K562 (cell line): Measurements from ENCODE around the gene CREB3L1. TPM values are rescaled to one million over a fixed set of nuclear protein-coding genes. Genes with fewer than 3 reads are reported as not detected.
A peak's percentile ranks its signal among the peaks of the same experiment; 100 is the strongest.

ENCODE experiments used
- CEBPB ChIP-seq: fragments of 450-650 bp; IDR thresholded peaks from 2 replicates; pipeline ENCODE4 v1.6.1; 2016; ENCODE audit warnings: missing genetic modification characterization, missing compliant biosample characterization
- CEBPG ChIP-seq, 3 experiments: fragments of 200-800 bp in 1 of 3; sonication (Bioruptor generic) in 1 of 3; sonication (generic) in 1 of 3; formaldehyde crosslinking in 1 of 3; IDR thresholded peaks in 2 of 3; conservative IDR thresholded peaks in 1 of 3; 2 replicates each; pipeline versions ENCODE4 v1.6.1 to v1.8.0; 2016 to 2022; ENCODE audit warnings: missing compliant biosample characterization in 2 of 3, missing genetic modification characterization in 2 of 3, mild to moderate bottlenecking in 1 of 3, missing genetic modification reagents in 1 of 3
- CTCF ChIP-seq, 3 experiments: IDR thresholded peaks in 2 of 3; conservative IDR thresholded peaks in 1 of 3; 2 replicates each; pipeline ENCODE4 v1.5.1; 2011 to 2012; ENCODE audit warnings: low read length in 3 of 3, mild to moderate bottlenecking in 3 of 3, control low read depth in 2 of 3, improper control_type of control experiment in 1 of 3, inconsistent platforms in 1 of 3, low read depth in 1 of 3, mixed read lengths in 1 of 3, moderate library complexity in 1 of 3; ENCODE audit not compliant: insufficient read depth in 2 of 3
- ESRRA ChIP-seq: fragments of 450-650 bp; IDR thresholded peaks from 2 replicates; pipeline ENCODE4 v1.6.1; 2014; ENCODE audit warnings: low read depth, mild to moderate bottlenecking, moderate library complexity, borderline replicate concordance
- FOSL1 ChIP-seq: fragments of 200-800 bp; sonication (Bioruptor generic); conservative IDR thresholded peaks from 2 replicates; pipeline ENCODE4 v1.6.1; 2016; ENCODE audit warnings: missing genetic modification characterization, missing compliant biosample characterization
- HDGF ChIP-seq: fragments of 450-650 bp; IDR thresholded peaks from 2 replicates; pipeline ENCODE4 v1.6.1; 2016
- MEF2A ChIP-seq: IDR thresholded peaks from 2 replicates; pipeline ENCODE4 v1.6.1; 2011; ENCODE audit warnings: low read depth, mild to moderate bottlenecking, low read length, moderate library complexity; ENCODE audit not compliant: control insufficient read depth
- RAD21 ChIP-seq, 2 experiments: fragments of 250-450 bp in 1 of 2; fragments of 450-650 bp in 1 of 2; sonication (Bioruptor Pico) in 1 of 2; formaldehyde crosslinking in 1 of 2; IDR thresholded peaks in 1 of 2; conservative IDR thresholded peaks in 1 of 2; 2 replicates each; pipeline versions ENCODE4 v1.4.0 to v1.8.0; 2020 to 2022; ENCODE audit warnings: mild to moderate bottlenecking in 2 of 2, moderate library complexity in 1 of 2
- RCOR1 ChIP-seq, 2 experiments: IDR thresholded peaks; 2 replicates each; pipeline ENCODE4 v1.6.1; 2012; ENCODE audit warnings: low read depth in 2 of 2, low read length in 2 of 2, borderline replicate concordance in 1 of 2, improper control_type of control experiment in 1 of 2
- SMARCA4 ChIP-seq: fragments of 450-650 bp; IDR thresholded peaks from 2 replicates; pipeline ENCODE4 v1.6.1; 2016
- SPI1 ChIP-seq: IDR thresholded peaks from 2 replicates; pipeline ENCODE4 v1.6.1; 2011; ENCODE audit warnings: low read depth, low read length, control low read depth, borderline replicate concordance
- SUPT5H ChIP-seq: fragments of 450-650 bp; IDR thresholded peaks from 2 replicates; pipeline ENCODE4 v1.6.1; 2016
- TEAD1 ChIP-seq, 2 experiments: fragments of 450-650 bp in 1 of 2; sonication (generic) in 1 of 2; formaldehyde crosslinking; IDR thresholded peaks; 2 replicates each; pipeline versions ENCODE4 v1.4.0 to v1.8.0; 2020 to 2022; ENCODE audit warnings: mild to moderate bottlenecking in 2 of 2, missing genetic modification reagents in 1 of 2
- TRIM28 ChIP-seq: fragments of 450-650 bp; IDR thresholded peaks from 2 replicates; pipeline ENCODE4 v1.6.1; 2017
- ZFX ChIP-seq: sonication (generic); formaldehyde crosslinking; IDR thresholded peaks from 2 replicates; pipeline ENCODE4 v1.8.0; 2022; ENCODE audit warnings: mild to moderate bottlenecking, missing genetic modification reagents, moderate library complexity
- ZNF217 ChIP-seq: sonication (generic); formaldehyde crosslinking; IDR thresholded peaks from 2 replicates; pipeline ENCODE4 v1.8.0; 2022; ENCODE audit warnings: mild to moderate bottlenecking, missing genetic modification reagents
- ZNF316 ChIP-seq: fragments of 450-650 bp; IDR thresholded peaks from 2 replicates; pipeline ENCODE4 v1.6.1; 2016
- ZNF592 ChIP-seq: fragments of 450-650 bp; IDR thresholded peaks from 2 replicates; pipeline ENCODE4 v1.6.1; 2017; ENCODE audit warnings: antibody characterized with exemption, mild to moderate bottlenecking
- ZNF696 ChIP-seq: fragments of 250-450 bp; sonication (Bioruptor Pico); conservative IDR thresholded peaks from 2 replicates; pipeline ENCODE4 v1.4.0; 2020; ENCODE audit warnings: mild to moderate bottlenecking, moderate library complexity
- ZNF75A ChIP-seq: fragments of 450-650 bp; formaldehyde crosslinking; IDR thresholded peaks from 2 replicates; pipeline ENCODE4 v1.4.0; 2020; ENCODE audit warnings: mild to moderate bottlenecking
- ZNF830 ChIP-seq: fragments of 250-450 bp; sonication (Bioruptor Pico); IDR thresholded peaks from 2 replicates; pipeline ENCODE4 v1.5.0; 2021; ENCODE audit warnings: mild to moderate bottlenecking
- polyA plus RNA-seq, 8 experiments: library from polyadenylated mRNA; depleted of rRNA in 4 of 8; stranded (reverse) in 5 of 8; unstranded in 3 of 8; fragments of >200 nt; fragmentation: Nextera tagmentation in 2 of 8; fragmentation: Illumina TruSeq in 1 of 8; extraction: Ambion mirVana in 2 of 8; extraction: Trizol in 1 of 8; gene quantifications; 2 replicates each; pipeline versions ENCODE4 v1.2.1 to v1.2.3, GENCODE V29; 2011 to 2014; ENCODE audit warnings: inconsistent platforms in 1 of 8, missing spikeins in 1 of 8
- total RNA-seq, 7 experiments: library from RNA; depleted of rRNA in 6 of 7; stranded (reverse); fragments of >200 nt in 6 of 7; fragmentation: Illumina TruSeq in 2 of 7; extraction: Trizol in 2 of 7; gene quantifications; 2 replicates each; pipeline versions ENCODE4 v1.2.1 to v1.2.3, GENCODE V29; 2011 to 2021; ENCODE audit warnings: low replicate concordance in 1 of 7

The CREB3L1 gene
- total and polyA plus RNA-seq, 9 of the 15 experiments (the other 6 are each of a cell fraction or from before 2014, with no cell fraction given), result 1.2 to 27.6 (median 3.7) TPM

GRCh38 chr11:46235777-46236688, 41.4 kb upstream of the CREB3L1 start (continued):
- TF ChIP-seq ZNF592, result peak; percentile 51
- TF ChIP-seq RCOR1 (IDR thresholded peaks at IDR 0.05; ENCODE audit: borderline replicate concordance in 1 of 2, low read depth in 2 of 2, low read length in 2 of 2), result no peak
- no peak for TF ChIP-seq TEAD1 (CRISPR knock-in tag; IDR thresholded peaks at IDR 0.05)
- TF ChIP-seq ZFX (CRISPR knock-in tag), result no peak
- no peak for TF ChIP-seq MEF2A
- TF ChIP-seq ZNF217 (CRISPR knock-in tag), result no peak
- TF ChIP-seq CEBPG (CRISPR knock-in tag; IDR thresholded peaks at IDR 0.05), result no peak
- TF ChIP-seq CEBPG (tag; conservative IDR thresholded peaks at IDR 0.05 in 1 of 2, IDR thresholded peaks at IDR 0.05 in 1 of 2), result peak; percentile 74 to 88
- peak; percentile 10; the same call in 1 of the 2 replicates for TF ChIP-seq ZNF316
- TF ChIP-seq TRIM28, result peak; percentile 44; the same call in 1 of the 2 replicates
- 0 out of 2 replicates have a peak, but pooled peaks have one; percentile 38 for TF ChIP-seq ESRRA
- peak in 1 of 2 experiments; percentile 23; a peak in 2 of 4 replicates for TF ChIP-seq RAD21 (CRISPR knock-in tag; conservative IDR thresholded peaks at IDR 0.05 in 1 of 2, IDR thresholded peaks at IDR 0.05 in 1 of 2)
- TF ChIP-seq SPI1, result peak; percentile 51
- no peak for TF ChIP-seq FOSL1
- TF ChIP-seq ZNF830 (CRISPR knock-in tag), result no peak
- no peak for TF ChIP-seq HDGF
- peak in 2 of 3 experiments; percentile 14 to 36; a peak in 2 of 6 replicates for TF ChIP-seq CTCF (IDR thresholded peaks at IDR 0.05 in 2 of 3, conservative IDR thresholded peaks at IDR 0.05 in 1 of 3; ENCODE audit: insufficient read depth in 2 of 3, low read depth in 1 of 3, low read length in 3 of 3)
- TF ChIP-seq ZNF75A (CRISPR knock-in tag), result no peak
- no peak for TF ChIP-seq ZNF696 (CRISPR knock-in tag)
- TF ChIP-seq SUPT5H, result no peak
- peak; percentile 91 for TF ChIP-seq CEBPB (tag)
- TF ChIP-seq SMARCA4, result no peak; the same call in 1 of the 2 replicates
